Colonic mucosa (tissue), 4 donors: ENCODE data around the gene FAM149B1. TPM values are rescaled to one million over a fixed set of nuclear protein-coding genes. Genes with fewer than 3 reads are reported as not detected.

Experiments used
- DNase-seq: peaks from one replicate; pipeline ENCODE4 v3.0.0-alpha.2; 2020
- H3K27ac ChIP-seq: fragments of 200-600 bp; one replicate; pipeline ENCODE4 v1.8.0; 2021
- H3K27me3 ChIP-seq: fragments of 200-600 bp; one replicate; pipeline ENCODE4 v1.8.0; 2021
- H3K36me3 ChIP-seq: fragments of 200-600 bp; one replicate; pipeline ENCODE4 v1.8.0; 2021
- H3K4me1 ChIP-seq: fragments of 200-600 bp; one replicate; pipeline ENCODE4 v1.8.0; 2021; ENCODE audit warnings: mild to moderate bottlenecking
- H3K4me3 ChIP-seq: fragments of 200-600 bp; one replicate; pipeline ENCODE4 v1.8.0; 2021
- H3K9ac ChIP-seq, 2 donors: one replicate each; pipeline ENCODE4 v1.7.0; 2013; ENCODE audit warnings: control low read depth in 2 of 2, low read depth in 2 of 2, low read length in 2 of 2
- H3K9me3 ChIP-seq: fragments of 200-600 bp; one replicate; pipeline ENCODE4 v1.8.0; 2021
- intact Hi-C: fragments of 100-400 bp; cut with DNase I; formaldehyde crosslinking; loops from one replicate; pipeline ENCODE4 v1.14.1; 2022
- total RNA-seq, 2 donors: library from RNA; stranded (reverse); fragmentation: NEBNext Ultra II Directional in 1 of 2; extraction: Animal tissue kit (Norgen Biotek cat#: 25700) in 1 of 2; gene quantifications; one replicate each; pipeline ENCODE4 v1.2.1, GENCODE V29; 2021
- TF ChIP-seq, protein P1 (sequence below): fragments of 200-600 bp; IDR thresholded peaks from one replicate; pipeline ENCODE4 v1.8.0; 2022; ENCODE audit warnings: antibody characterized with exemption, mild to moderate bottlenecking
- donor health status: healthy.
- donor health status: DM: no; HTN: no; CAD: no.
- donor health status: DM: no; HTN: no; CAD: no.

FAM149B1 gene
- total RNA-seq, 2 donors from 2014 or later = 14.0 to 16.4 TPM

DNA sequence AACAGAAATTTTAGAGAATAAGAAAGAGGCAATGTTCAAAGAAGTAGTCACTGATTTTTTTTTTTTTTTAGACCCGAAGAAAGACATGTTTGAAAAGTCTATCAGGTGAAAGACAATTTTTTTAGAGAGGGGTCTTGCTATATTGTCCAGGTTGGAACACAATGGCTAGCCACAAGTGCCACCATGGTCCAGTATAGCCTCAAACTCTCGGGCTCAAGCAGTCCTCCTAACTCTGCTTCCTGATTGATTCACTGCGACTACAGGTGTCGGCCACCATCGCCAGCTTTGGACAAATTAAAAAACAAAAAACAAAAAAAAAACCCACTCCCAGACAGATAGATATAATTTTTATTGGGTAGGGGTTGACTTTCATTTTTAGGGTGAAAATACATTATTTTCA lies 22.3 kb downstream of the FAM149B1 start:
- DNase-seq = no peak
- Histone ChIP-seq H3K4me1 (no peaks in the 10 kb centered on the region), H3K9ac (no peak overlapping the region), H3K27ac (no peak overlapping the region), H3K9me3 (no peaks in the 10 kb centered on the region), H3K36me3 (no peaks in the 10 kb centered on the region), H3K4me3 (no peak overlapping the region), H3K27me3 (no peaks in the 10 kb centered on the region)
- TF ChIP-seq, protein P1, sequence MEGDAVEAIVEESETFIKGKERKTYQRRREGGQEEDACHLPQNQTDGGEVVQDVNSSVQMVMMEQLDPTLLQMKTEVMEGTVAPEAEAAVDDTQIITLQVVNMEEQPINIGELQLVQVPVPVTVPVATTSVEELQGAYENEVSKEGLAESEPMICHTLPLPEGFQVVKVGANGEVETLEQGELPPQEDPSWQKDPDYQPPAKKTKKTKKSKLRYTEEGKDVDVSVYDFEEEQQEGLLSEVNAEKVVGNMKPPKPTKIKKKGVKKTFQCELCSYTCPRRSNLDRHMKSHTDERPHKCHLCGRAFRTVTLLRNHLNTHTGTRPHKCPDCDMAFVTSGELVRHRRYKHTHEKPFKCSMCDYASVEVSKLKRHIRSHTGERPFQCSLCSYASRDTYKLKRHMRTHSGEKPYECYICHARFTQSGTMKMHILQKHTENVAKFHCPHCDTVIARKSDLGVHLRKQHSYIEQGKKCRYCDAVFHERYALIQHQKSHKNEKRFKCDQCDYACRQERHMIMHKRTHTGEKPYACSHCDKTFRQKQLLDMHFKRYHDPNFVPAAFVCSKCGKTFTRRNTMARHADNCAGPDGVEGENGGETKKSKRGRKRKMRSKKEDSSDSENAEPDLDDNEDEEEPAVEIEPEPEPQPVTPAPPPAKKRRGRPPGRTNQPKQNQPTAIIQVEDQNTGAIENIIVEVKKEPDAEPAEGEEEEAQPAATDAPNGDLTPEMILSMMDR = no peak
- intact Hi-C loops = no loop called here

DNA sequence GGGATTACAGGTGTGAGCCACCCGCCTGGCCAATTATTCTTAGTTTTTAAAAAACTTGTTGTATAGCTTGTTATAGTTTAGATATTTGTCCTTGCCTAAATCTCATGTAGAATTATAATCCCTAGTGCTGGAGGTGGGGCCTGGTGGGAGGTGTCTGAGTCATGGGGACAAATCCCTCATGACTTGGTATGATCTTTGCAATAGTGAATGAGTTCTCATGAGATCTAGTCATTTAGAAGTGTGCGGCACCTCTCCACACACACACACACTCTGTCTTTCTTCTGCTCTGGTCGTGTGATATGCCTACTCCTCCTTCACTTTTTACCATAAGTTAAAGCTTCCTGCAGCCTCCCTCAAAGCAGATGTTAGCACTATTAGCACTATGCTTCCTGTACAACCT lies 37.2 kb downstream of the FAM149B1 start:
- Histone ChIP-seq H3K4me3 (no peak overlapping the region), H3K27me3 (no peaks in the 10 kb centered on the region), H3K4me1 (no peaks in the 10 kb centered on the region), H3K27ac (no peak overlapping the region), H3K9ac (no peak overlapping the region), H3K36me3 (no peaks in the 10 kb centered on the region), H3K9me3 (no peaks in the 10 kb centered on the region)
- no peak for DNase-seq
- TF ChIP-seq, protein P1 = no peak
- intact Hi-C loops = no loop called here

DNA sequence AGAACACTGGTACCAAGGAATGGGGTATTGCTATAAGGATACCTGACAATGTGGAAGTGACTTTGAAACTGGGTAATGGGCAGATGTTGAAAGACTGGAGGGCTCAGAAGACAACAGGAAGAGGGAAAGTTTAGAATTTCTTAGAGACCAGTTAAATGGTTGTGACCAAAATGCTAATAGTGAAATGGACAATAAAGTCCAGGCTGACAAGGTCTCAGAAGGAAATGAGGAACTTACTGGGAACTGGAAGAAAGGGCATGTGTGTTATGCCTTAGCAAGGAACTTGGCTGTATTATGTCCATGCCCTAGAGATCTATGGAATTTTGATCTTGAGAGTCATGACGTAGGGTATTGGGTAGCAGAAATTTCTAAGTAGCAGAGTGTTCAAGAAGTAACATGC lies 38.0 kb downstream of the FAM149B1 start:
- Histone ChIP-seq H3K4me3 (no peak overlapping the region), H3K9me3 (no peaks in the 10 kb centered on the region), H3K9ac (no peak overlapping the region), H3K36me3 (no peaks in the 10 kb centered on the region), H3K27me3 (no peaks in the 10 kb centered on the region), H3K27ac (no peak overlapping the region), H3K4me1 (no peaks in the 10 kb centered on the region)
- DNase-seq = no peak
- intact Hi-C loops = no loop called here
- TF ChIP-seq, protein P1 = no peak

DNA sequence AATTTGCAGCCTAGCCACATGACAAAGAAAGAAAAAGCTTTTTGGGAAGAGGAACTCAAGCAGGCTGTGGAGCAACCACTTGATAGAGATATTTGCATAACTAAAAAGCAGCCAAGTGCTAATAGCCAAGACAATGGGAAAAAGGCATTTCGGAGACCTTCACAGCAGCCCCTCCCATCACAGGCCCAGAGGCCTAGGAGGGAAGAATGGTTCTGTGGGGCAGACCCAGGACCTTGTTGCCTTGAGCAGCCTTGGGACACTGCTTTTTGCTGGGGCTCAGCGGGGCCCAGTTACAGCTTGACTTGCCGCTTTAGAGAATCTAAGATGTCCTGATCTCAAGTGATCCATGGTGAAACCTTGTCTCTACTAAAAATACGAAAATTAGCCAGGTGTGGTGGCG lies 38.5 kb downstream of the FAM149B1 start:
- Histone ChIP-seq H3K36me3 (no peaks in the 10 kb centered on the region), H3K9me3 (no peaks in the 10 kb centered on the region), H3K4me1 (no peaks in the 10 kb centered on the region), H3K4me3 (no peak overlapping the region), H3K27ac (no peak overlapping the region), H3K9ac (no peak overlapping the region), H3K27me3 (no peaks in the 10 kb centered on the region)
- no peak for DNase-seq
- intact Hi-C loops = no loop called here
- TF ChIP-seq, protein P1 = no peak

DNA sequence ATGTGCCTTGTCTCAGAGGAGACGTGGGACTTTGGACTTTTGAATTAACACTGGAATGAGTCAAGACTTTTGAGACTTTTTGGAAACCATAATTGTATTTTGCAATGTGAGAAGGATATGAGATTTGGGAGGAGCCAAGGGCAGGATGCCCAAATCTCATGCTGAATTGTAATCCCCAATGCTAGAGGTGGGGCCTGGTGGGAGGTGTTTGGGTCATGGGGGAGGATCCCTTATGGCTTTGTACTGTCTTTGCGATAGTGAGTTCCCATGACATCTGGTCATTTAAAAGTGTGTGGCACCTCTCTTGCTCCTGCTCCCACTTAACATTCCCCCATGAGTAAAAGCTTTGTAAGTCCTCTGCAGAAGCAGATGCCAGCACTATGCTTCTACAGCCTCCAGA lies 40.0 kb downstream of the FAM149B1 start:
- Histone ChIP-seq H3K4me1 (no peaks in the 10 kb centered on the region), H3K27me3 (no peaks in the 10 kb centered on the region), H3K4me3 (no peak overlapping the region), H3K36me3 (no peaks in the 10 kb centered on the region), H3K9me3 (no peaks in the 10 kb centered on the region), H3K9ac (no peak overlapping the region), H3K27ac (no peak overlapping the region)
- no peak for DNase-seq
- intact Hi-C loops = no loop called here
- TF ChIP-seq, protein P1 = no peak

DNA sequence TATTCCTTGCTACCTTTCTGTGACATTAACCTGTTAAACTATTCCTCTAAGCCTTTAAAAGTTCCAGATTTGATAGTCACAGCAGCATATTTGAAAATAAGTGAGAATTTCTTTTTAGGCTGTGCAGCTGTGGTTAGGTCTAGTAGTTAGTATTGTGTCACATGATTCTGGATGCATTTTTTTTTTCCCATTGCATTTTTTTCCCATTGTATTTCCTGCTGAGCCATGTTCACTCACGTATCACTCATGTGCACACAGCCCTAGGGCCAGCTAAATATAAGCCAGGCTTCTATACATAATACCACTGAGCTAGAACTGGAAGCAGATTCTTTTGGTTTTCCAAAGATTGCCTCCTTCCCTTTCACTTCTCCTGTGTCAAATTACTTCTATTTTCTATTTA lies 41.8 kb downstream of the FAM149B1 start:
- no peaks in the 10 kb centered on the region for H3K36me3 ChIP-seq
- no peak for DNase-seq

More for the DNA sequence above, 41.8 kb downstream of the FAM149B1 start:
- Histone ChIP-seq H3K4me1 (no peaks in the 10 kb centered on the region), H3K27me3 (no peaks in the 10 kb centered on the region), H3K9ac (no peak overlapping the region), H3K9me3 (no peaks in the 10 kb centered on the region), H3K27ac (no peak overlapping the region), H3K4me3 (no peak overlapping the region)
- TF ChIP-seq, protein P1 = no peak
- intact Hi-C loops = no loop called here
